ENCODE results near the gene COMTD1. TPM values are rescaled to one million over a fixed set of nuclear protein-coding genes. Genes with fewer than 3 reads are reported as not detected.

COMTD1 gene
- total and polyA plus RNA-seq, 7 donors, result 7.8 to 147 (median 11.4) TPM

GRCh38 chr10:75210282-75211006, 25.3 kb downstream of the COMTD1 start, which contains the start of gene VDAC2:
Gene VDAC2, plus strand, starts transcription at chr10:75210796. Its CDS starts 363 bp downstream, at chr10:75211159.
- peaks cover 0 to 64% (median 52%) of the 10 kb centered on the region in 4 donors for H3K4me1 ChIP-seq
- WGBS, 2 donors, result 0 to 1% methylated on average over 80 of the region's 80 CpGs

GRCh38 chr10:75209921-75210281, 25.9 kb downstream of the COMTD1 start:
- H3K9me3 ChIP-seq, result no peaks in the 10 kb centered on the region
- peaks cover 5 to 31% (median 25%) of the 10 kb centered on the region in 4 donors for H3K36me3 ChIP-seq
- peak overlapping the region; percentile 99 to 100 (median 100) for H3K27ac ChIP-seq
- WGBS, 2 donors, result 1% methylated on average over 19 of the region's 19 CpGs
- peak; percentile 92 for DNase-seq
- peaks cover 0 to 58% (median 48%) of the 10 kb centered on the region in 4 donors for H3K4me1 ChIP-seq
- TF ChIP-seq POLR2A (IDR thresholded peaks at IDR 0.05) (peak in 1 of 2 donors; percentile 57), POLR2AphosphoS5 (IDR thresholded peaks at IDR 0.05) (peak in 1 of 4 donors; percentile 76), EP300 (IDR thresholded peaks at IDR 0.05) (no peak)
- peak overlapping the region; percentile 70 to 96 (median 76) for H3K4me3 ChIP-seq
- H3K27me3 ChIP-seq, result no peaks in the 10 kb centered on the region
- intact Hi-C loops (cut with DNase I), result loop anchor here (2.0 to 5.0 kb wide), 2 partner anchors 21 to 98 kb away; partner anchors contain the start of gene SAMD8

More at GRCh38 chr10:75210282-75211006, 25.3 kb downstream of the COMTD1 start, which contains the start of gene VDAC2:
- peak; percentile 95 for DNase-seq
- Histone ChIP-seq H3K4me3 (peak within 1 kb of the TSS; percentile 70 to 96 (median 76)), H3K9me3 (no peaks in the 10 kb centered on the region), H3K27ac (peak within 1 kb of the TSS; percentile 99 to 100 (median 100)), H3K36me3 (peaks cover 7 to 36% (median 29%) of the 10 kb centered on the region in 4 donors), H3K27me3 (no peaks in the 10 kb centered on the region)
- intact Hi-C loops (cut with DNase I), result loop anchor here (2.0 to 5.0 kb wide), 2 partner anchors 20 to 98 kb away; partner anchors contain the start of gene SAMD8
- TF ChIP-seq POLR2A (IDR thresholded peaks at IDR 0.05) (peak; percentile 68 to 83), EP300 (IDR thresholded peaks at IDR 0.05) (no peak), POLR2AphosphoS5 (IDR thresholded peaks at IDR 0.05) (peak; percentile 91 to 96 (median 92)), CTCF (IDR thresholded peaks at IDR 0.05) (no peak)

- no peaks in the 10 kb centered on the region for H3K27me3 ChIP-seq
- TF ChIP-seq CTCF (IDR thresholded peaks at IDR 0.05) (no peak), POLR2AphosphoS5 (IDR thresholded peaks at IDR 0.05) (no peak), POLR2A (IDR thresholded peaks at IDR 0.05) (no peak), EP300 (IDR thresholded peaks at IDR 0.05) (no peak)
- peaks cover 0 to 54% (median 42%) of the 10 kb centered on the region in 4 donors for H3K4me1 ChIP-seq
- peak; percentile 69 for DNase-seq
- H3K36me3 ChIP-seq, result peaks cover 0 to 25% (median 19%) of the 10 kb centered on the region in 4 donors
- H3K9me3 ChIP-seq, result no peaks in the 10 kb centered on the region
- WGBS, 2 donors, result 58 to 76% methylated on average over 16 of the region's 16 CpGs
- intact Hi-C loops (cut with DNase I), result no loop called here
- H3K27ac ChIP-seq, result peak overlapping the region; percentile 99 to 100 (median 100)
- H3K4me3 ChIP-seq, result peak overlapping the region; percentile 70 to 96 (median 76)
These were observed 26.5 kb downstream of the COMTD1 start for GRCh38 chr10:75209086-75209920.

- Histone ChIP-seq H3K4me1 (peaks cover 0 to 54% (median 40%) of the 10 kb centered on the region in 4 donors), H3K27me3 (no peaks in the 10 kb centered on the region), H3K9me3 (no peaks in the 10 kb centered on the region), H3K36me3 (peaks cover 0 to 13% (median 9%) of the 10 kb centered on the region in 4 donors), H3K4me3 (no peak overlapping the region), H3K27ac (peak overlapping the region; percentile 99 to 100 (median 100))
- TF ChIP-seq POLR2AphosphoS5 (IDR thresholded peaks at IDR 0.05) (peak in 1 of 4 donors; percentile 36), CTCF (IDR thresholded peaks at IDR 0.05) (no peak), POLR2A (IDR thresholded peaks at IDR 0.05) (no peak), EP300 (IDR thresholded peaks at IDR 0.05) (no peak)
- DNase-seq, result peak; percentile 60
- intact Hi-C loops (cut with DNase I), result no loop called here
- 84 to 87% methylated on average over 4 of the region's 4 CpGs for WGBS, 2 donors
These were observed 27.6 kb downstream of the COMTD1 start for GRCh38 chr10:75208181-75208580.

Measured in sigmoid colon (tissue), 7 donors.